Type B pancreatic cell (in vitro differentiated cells): Measurements from ENCODE around the gene WDR38. TPM values are rescaled to one million over a fixed set of nuclear protein-coding genes. Genes with fewer than 3 reads are reported as not detected.

Experiments
- DNase-seq: peaks from one replicate; pipeline ENCODE4 v3.0.0; 2021; ENCODE audit warnings: mixed read lengths; ENCODE audit not compliant: unreplicated experiment; ENCODE audit errors: extremely low spot score
- H3K27ac Mint-ChIP-seq: 2 replicates; pipeline ENCODE4 v1.8.0; 2021; ENCODE audit warnings: mild to moderate bottlenecking, mixed read lengths
- H3K27me3 Mint-ChIP-seq: 2 replicates; pipeline ENCODE4 v1.8.0; 2021; ENCODE audit warnings: mixed read lengths
- H3K36me3 Mint-ChIP-seq: 2 replicates; pipeline ENCODE4 v1.8.0; 2021; ENCODE audit warnings: mixed read lengths
- H3K4me1 Mint-ChIP-seq: one replicate; pipeline ENCODE4 v1.8.0; 2021; ENCODE audit warnings: mixed read lengths; ENCODE audit not compliant: unreplicated experiment
- H3K4me3 Mint-ChIP-seq: 2 replicates; pipeline ENCODE4 v1.8.0; 2021; ENCODE audit warnings: mild to moderate bottlenecking, mixed read lengths
- H3K9me3 Mint-ChIP-seq: 2 replicates; pipeline ENCODE4 v1.8.0; 2021; ENCODE audit warnings: mixed read lengths
- CTCF ChIP-seq: fragments of 200-600 bp; sonication (generic); conservative IDR thresholded peaks from 2 replicates; pipeline ENCODE4 v1.5.0; 2021; ENCODE audit warnings: antibody characterized with exemption, mild to moderate bottlenecking
- total RNA-seq: library from RNA; stranded (reverse); gene quantifications from 2 replicates; pipeline ENCODE4 v1.2.1, GENCODE V29; 2021; ENCODE audit warnings: low replicate concordance

WDR38 gene
- total RNA-seq, 1 donor from 2014 or later, result 0.75 TPM

- H3K4me1 Mint-ChIP-seq, result peaks cover 17% of the 10 kb centered on the region
Measured at GRCh38 chr9:124809741-124810500, 43.3 kb upstream of the WDR38 start.

GRCh38 chr9:124810663-124811355, 42.5 kb upstream of the WDR38 start:
- Mint-ChIP-seq H3K9me3 (no peaks in the 10 kb centered on the region), H3K4me3 (peak overlapping the region; percentile 61), H3K4me1 (peaks cover 17% of the 10 kb centered on the region), H3K27ac (peak overlapping the region; percentile 98), H3K27me3 (no peaks in the 10 kb centered on the region), H3K36me3 (no peaks in the 10 kb centered on the region)
- TF ChIP-seq CTCF, result no peak
- DNase-seq, result no peak

More at GRCh38 chr9:124809741-124810500, 43.3 kb upstream of the WDR38 start:
- Mint-ChIP-seq H3K9me3 (no peaks in the 10 kb centered on the region), H3K27ac (peak overlapping the region; percentile 98), H3K27me3 (peaks cover 2% of the 10 kb centered on the region), H3K4me3 (no peak overlapping the region), H3K36me3 (no peaks in the 10 kb centered on the region)
- no peak for TF ChIP-seq CTCF
- DNase-seq, result no peak

DNA sequence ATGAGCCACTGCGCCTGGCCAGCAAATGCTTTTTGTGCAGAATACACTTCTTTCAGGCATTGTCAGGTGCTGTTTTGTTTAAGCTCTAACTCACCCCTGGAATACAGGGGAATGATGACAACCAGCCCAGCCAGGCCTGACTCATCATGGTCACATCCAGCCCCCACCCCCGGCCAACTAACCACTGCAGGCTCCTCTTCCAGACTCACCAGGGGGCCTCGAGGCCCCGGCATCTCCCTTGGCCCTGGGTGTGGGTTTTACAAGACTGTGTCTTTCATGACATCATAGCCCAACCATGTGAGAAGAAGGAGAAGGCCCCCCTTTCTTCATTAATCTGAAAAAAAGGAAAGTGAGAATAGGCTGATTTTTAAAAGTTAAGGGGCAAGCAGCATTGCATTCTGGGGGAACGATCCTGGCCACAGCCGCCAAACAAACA, 40.8 kb upstream of the WDR38 start:
- H3K4me1 Mint-ChIP-seq, result peaks cover 17% of the 10 kb centered on the region
- H3K27me3 Mint-ChIP-seq, result no peaks in the 10 kb centered on the region
- DNase-seq, result no peak
- peak overlapping the region; percentile 68 for H3K4me3 Mint-ChIP-seq
- H3K36me3 Mint-ChIP-seq, result no peaks in the 10 kb centered on the region
- no peaks in the 10 kb centered on the region for H3K9me3 Mint-ChIP-seq
- H3K27ac Mint-ChIP-seq, result peak overlapping the region; percentile 98
- TF ChIP-seq CTCF, result no peak

DNA sequence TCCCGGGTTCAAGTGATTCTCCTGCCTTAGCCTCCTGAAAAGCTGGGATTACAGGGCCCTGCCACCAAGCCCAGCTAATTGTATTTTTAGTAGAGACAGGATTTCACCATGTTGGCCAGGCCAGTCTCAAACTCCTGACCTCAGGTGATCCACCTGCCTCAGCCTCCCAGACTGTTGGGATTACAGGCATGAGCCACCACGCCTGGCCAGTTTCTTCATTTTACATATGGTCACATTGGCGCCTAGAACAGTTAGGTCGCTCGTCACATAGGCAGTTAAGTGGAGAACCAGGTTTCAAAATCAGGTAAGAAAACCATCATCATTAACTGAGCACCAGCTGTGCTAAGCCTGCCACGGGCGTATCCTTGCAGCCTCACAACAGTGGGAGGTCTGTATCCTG, 40.2 kb upstream of the WDR38 start:
- peaks cover 18% of the 10 kb centered on the region for H3K4me1 Mint-ChIP-seq

More for the DNA sequence above, 40.2 kb upstream of the WDR38 start:
- Mint-ChIP-seq H3K4me3 (peak overlapping the region; percentile 68), H3K27me3 (no peaks in the 10 kb centered on the region), H3K36me3 (no peaks in the 10 kb centered on the region), H3K27ac (peak overlapping the region; percentile 98), H3K9me3 (no peaks in the 10 kb centered on the region)
- no peak for TF ChIP-seq CTCF
- DNase-seq, result no peak
